CD4-positive, alpha-beta T cell treated with Interleukin-15 for 1 hour (primary cell): ENCODE measurements around the gene KRTAP1-3.
"Not testable (repeated sequence)": the region's sequence is repeated elsewhere in the genome, so short reads cannot be mapped to it uniquely, and the experiment has no call there.

Experiments
- DNase-seq: peaks from one replicate; pipeline ENCODE4 v3.0.0-alpha.2; 2020

Gene KRTAP1-3, protein sequence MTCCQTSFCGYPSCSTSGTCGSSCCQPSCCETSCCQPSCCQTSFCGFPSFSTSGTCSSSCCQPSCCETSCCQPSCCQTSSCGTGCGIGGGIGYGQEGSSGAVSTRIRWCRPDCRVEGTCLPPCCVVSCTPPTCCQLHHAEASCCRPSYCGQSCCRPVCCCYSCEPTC

GRCh38 chr17:41034346-41034935, at the start of gene KRTAP1-3:
Gene KRTAP1-3, minus strand, starts transcription at chr17:41034874. Its CDS starts 53 bp downstream, at chr17:41034821.
- DNase-seq = not testable (repeated sequence)

- not testable (repeated sequence) for DNase-seq
These were observed 49.6 kb upstream of the KRTAP1-3 start, which contains the start of gene KRTAP4-7 for GRCh38 chr17:41084100-41084856. Gene KRTAP4-7, plus strand, starts transcription at chr17:41084150. Its CDS starts 57 bp downstream, at chr17:41084207.

DNA sequence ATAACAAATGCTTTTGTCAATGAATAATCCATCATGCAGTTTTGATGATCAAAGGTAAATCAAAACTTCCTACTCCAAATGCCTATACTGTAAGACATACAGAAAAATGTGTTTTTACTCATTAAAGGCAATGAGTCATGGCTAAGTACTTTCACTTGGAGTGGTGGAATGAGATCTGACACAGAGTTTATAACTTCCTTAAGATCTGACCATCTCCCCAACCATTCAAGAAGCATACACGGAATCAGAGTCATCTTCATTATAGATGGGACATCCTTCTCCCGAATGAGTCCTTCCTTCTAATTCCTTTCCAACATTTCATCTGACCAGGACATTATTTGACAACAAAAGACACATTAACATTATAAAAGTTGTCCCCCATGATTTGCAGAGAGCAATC, 48.8 kb upstream of the KRTAP1-3 start:
- DNase-seq = not testable (repeated sequence)

- no peak for DNase-seq
These were observed 48.0 kb upstream of the KRTAP1-3 start for GRCh38 chr17:41082626-41083025.

- no peak for DNase-seq
These were observed 42.1 kb upstream of the KRTAP1-3 start for GRCh38 chr17:41076788-41077187.

- no peak for DNase-seq
These were observed 39.0 kb upstream of the KRTAP1-3 start for GRCh38 chr17:41073676-41074075.

DNA sequence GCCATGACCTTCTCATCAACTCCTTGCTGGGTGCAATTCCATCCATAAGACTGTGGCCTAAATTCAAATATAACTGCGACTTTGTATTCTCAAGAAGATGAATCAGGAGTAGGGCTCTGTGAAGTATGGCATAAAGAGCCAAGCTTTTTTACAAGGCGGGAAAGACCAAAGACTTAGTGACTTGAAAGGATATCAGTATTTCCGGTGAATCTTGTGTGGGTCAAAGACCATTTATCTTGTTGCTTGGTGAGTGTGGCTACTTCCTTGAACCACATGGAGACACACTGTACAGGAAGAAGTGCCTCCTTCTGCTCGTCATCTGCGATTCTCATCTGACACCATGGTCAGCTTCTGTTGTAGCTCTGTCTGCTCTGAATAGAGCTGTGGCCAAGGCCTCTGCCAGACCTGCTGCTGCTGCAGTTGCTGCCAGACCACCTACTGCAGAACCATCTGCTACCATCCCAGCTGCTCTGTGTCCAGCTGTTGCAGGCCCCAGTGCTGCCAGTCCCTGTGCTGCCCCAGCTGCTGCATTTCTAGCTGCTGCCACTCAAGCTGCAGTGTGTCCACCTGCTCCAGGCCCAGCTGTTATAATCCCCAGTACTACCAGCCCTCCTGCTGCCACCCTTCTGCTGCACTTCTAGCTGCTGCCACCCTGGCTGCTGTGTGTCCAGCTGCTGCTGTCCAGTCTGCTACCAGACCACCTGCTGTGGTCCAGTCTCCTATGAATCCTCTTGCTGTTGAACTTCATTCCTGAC, 37.1 kb upstream of the KRTAP1-3 start:
- no peak for DNase-seq

GRCh38 chr17:41069031-41069430, 34.4 kb upstream of the KRTAP1-3 start:
- DNase-seq = no peak

GRCh38 chr17:41067281-41067680, 32.6 kb upstream of the KRTAP1-3 start:
- no peak for DNase-seq

- no peak for DNase-seq
These were observed 31.4 kb upstream of the KRTAP1-3 start, which contains the start of gene KRTAP2-4 for GRCh38 chr17:41065829-41066624. Gene KRTAP2-4, minus strand, starts transcription at chr17:41065879. Its CDS starts 34 bp downstream, at chr17:41065845.

- DNase-seq = not testable (repeated sequence)
These were observed 30.5 kb upstream of the KRTAP1-3 start for GRCh38 chr17:41065016-41065689.

GRCh38 chr17:41064301-41064700, 29.6 kb upstream of the KRTAP1-3 start:
- no peak for DNase-seq

DNA sequence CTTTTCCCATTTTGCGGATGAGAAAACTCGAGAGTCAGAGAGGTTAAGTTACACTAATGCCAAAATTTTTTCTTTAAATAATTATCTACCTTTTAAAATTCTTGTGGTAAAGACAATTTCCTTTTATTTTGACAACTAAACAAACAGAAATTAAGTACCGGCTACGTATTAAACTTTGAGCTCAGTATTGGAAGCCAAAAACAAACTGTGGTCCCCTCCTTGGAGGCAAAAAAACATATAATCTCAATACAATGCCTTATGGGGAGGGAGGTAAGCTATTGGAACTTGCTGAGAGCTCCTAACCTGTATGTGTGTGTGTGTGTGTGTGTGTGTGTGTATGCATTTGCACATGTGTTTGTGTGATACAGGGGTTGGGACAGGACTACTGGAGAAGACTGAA, 28.8 kb upstream of the KRTAP1-3 start:
- DNase-seq = no peak

DNA sequence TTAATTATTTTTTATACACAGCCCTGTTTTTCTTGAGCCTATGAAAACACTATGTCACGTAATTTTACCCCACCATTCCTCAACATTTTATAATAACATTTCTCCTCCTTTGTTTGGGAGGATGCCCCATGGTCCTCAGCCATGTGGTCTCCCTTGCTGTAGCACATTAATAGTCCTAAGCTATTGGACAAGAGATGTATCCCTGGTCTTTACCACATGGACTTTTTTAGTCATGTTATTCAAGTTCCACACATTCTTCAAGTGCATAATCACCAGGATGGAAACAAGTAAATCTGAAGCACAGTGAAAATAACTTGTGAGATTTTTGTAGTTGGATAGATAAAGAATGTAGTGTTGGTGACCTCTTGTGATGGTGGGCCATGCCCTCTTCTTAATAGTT, 27.3 kb upstream of the KRTAP1-3 start:
- DNase-seq = no peak

GRCh38 chr17:41060052-41060604, 25.5 kb upstream of the KRTAP1-3 start, which contains the start of gene KRTAP2-3:
Gene KRTAP2-3, minus strand, starts transcription at chr17:41060114. Its CDS starts 64 bp downstream, at chr17:41060050.
- no peak for DNase-seq

DNA sequence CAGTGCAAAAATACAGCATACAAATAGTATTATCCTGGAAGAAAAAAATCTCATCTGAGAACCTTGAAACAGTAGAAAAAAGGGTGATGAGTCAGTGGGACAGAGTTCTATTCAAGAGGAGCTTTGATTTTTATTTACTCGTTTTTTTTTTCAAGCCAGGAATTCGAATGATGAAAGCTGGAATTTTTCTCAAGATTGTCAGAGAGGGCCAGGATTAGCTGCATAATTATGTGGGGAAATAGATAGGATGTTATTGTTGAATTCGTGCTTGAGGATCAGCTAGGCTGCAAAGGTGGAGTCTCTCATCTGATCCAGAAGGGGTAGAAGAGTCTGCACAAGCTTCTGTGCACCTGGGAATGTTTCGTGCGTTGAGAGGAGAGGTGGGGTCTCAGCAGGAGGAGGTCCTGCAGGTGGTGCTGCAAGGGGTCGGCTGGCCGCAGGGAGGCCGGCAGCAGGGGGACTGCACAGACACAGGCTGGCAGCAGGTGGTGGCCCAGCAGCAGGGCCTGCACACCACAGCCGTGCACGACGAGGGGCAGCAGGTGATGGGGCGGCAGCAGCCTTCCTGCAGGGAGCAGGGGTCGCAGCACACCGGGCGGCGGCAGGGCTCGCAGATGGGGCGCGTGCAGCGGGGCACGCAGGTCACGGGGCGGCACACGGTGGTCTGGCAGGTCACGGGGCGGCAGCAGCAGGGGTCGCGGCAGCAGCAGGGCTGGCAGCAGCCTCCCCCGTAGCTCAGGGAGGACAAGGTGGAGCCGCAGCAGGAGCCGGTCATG, 24.8 kb upstream of the KRTAP1-3 start:
- DNase-seq = not testable (repeated sequence)

DNA sequence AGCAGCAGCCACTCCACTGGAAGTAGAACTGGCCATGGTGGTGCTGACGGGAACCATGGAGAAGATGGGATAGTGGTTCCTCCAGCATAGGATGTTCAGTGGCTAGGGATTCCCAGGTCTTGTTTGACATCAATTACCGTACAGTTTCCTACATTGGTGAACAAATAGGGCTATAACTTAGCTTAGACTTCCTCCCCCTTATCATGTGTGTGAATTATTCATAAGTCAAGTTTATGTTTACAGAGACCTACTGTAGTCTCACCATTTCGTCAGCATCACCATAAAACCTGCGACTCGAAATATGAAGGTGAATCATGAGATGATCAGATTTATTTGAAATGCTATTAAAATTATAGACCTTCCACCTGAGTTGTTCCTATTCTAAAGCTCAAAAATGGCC, 24.1 kb upstream of the KRTAP1-3 start:
- no peak for DNase-seq

GRCh38 chr17:41057547-41057946, 22.9 kb upstream of the KRTAP1-3 start:
- DNase-seq = no peak

- not testable (repeated sequence) for DNase-seq
These were observed 20.5 kb upstream of the KRTAP1-3 start, which contains the start of gene KRTAP2-2 for GRCh38 chr17:41055130-41055529. Gene KRTAP2-2, minus strand, starts transcription at chr17:41055230. Its CDS starts 19 bp downstream, at chr17:41055211.

DNA sequence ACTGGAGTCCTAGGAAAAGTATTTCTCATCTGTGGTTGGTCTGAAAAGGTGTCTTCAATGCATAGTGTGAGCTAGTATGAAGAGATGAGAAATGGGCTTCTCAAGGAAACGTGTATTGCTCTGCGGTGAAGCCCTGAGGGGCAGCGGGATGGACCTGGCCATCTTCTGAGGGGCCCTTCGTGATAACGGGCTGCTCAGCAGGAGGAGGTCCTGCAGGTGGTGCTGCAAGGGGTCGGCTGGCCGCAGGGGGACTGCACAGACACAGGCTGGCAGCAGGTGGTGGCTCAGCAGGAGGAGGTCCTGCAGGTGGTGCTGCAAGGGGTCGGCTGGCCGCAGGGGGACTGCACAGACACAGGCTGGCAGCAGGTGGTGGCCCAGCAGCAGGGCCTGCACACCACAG, 19.9 kb upstream of the KRTAP1-3 start:
- not testable (repeated sequence) for DNase-seq
